Endothelial cell of umbilical vein (primary cell): ENCODE results near the gene FAM193A. TPM values are rescaled to one million over a fixed set of nuclear protein-coding genes. Genes with fewer than 3 reads are reported as not detected.

Experiments used
- BruUV-seq: library from RNA; stranded (reverse); fragments of 400-500 nt; replicated peaks from 2 replicates; lab custom pipeline; 2021; lab: Mats Ljungman, UMichigan
- CTCF ChIA-PET: fragments of 300-600, 350-600 bp; sonication (Branson Sonifier 250); formaldehyde crosslinking; loops from one replicate; lab custom pipeline; 2021; ENCODE audit warnings: antibody characterized with exemption, inconsistent platforms; lab: Charles Lee
- POLR2A ChIA-PET: fragments of 300-600, 350-600 bp; sonication (Branson Sonifier 250); formaldehyde crosslinking; loops from one replicate; lab custom pipeline; 2021; ENCODE audit warnings: antibody characterized with exemption, inconsistent platforms; lab: Charles Lee
- DNase-seq: peaks from one replicate; pipeline ENCODE4 v3.0.0-alpha.2; 2011; ENCODE audit warnings: low read depth, low spot score
- FAIRE-seq: peaks from 2 replicates; lab custom pipeline; 2011; peaks lifted over from hg19 to GRCh38; lab: Jason Lieb, UNC
- H2AFZ ChIP-seq: 2 replicates; pipeline ENCODE4 v1.6.0; 2012; ENCODE audit warnings: low read depth, low read length, control low read depth, inconsistent platforms
- H3K27ac ChIP-seq: 2 replicates; pipeline ENCODE4 v1.5.1; 2011; ENCODE audit warnings: low read depth, mild to moderate bottlenecking, control low read depth, low read length, moderate library complexity; ENCODE audit not compliant: insufficient read depth
- H3K27me3 ChIP-seq, 2 experiments: 2 replicates each; pipeline versions ENCODE4 v1.6.0 to v1.6.1; 2011; ENCODE audit warnings: low read length in 2 of 2, mixed read lengths in 1 of 2; ENCODE audit not compliant: control insufficient read depth in 2 of 2, insufficient read depth in 2 of 2
- H3K36me3 ChIP-seq, 2 experiments: 2 replicates in 1 of 2; 3 replicates in 1 of 2; pipeline ENCODE4 v1.5.1; 2011; ENCODE audit warnings: low read length in 2 of 2, mild to moderate bottlenecking in 1 of 2, moderate library complexity in 1 of 2; ENCODE audit not compliant: control insufficient read depth in 2 of 2, insufficient read depth in 2 of 2; ENCODE audit errors: extremely low read depth in 1 of 2
- H3K4me1 ChIP-seq: 3 replicates; pipeline ENCODE4 v1.5.1; 2011; ENCODE audit warnings: mild to moderate bottlenecking, low read length; ENCODE audit not compliant: control insufficient read depth, insufficient read depth; ENCODE audit errors: extremely low read depth
- H3K4me2 ChIP-seq: 2 replicates; pipeline ENCODE4 v1.6.1; 2011; ENCODE audit warnings: low read length, control low read depth, mixed read lengths; ENCODE audit not compliant: insufficient read depth
- H3K4me3 ChIP-seq, 3 experiments: fragments of 200-600 bp in 1 of 3; sonication (generic), shearing (Covaris generic) in 1 of 3; replicated peaks in 1 of 3; 2 replicates each; pipeline ENCODE4 v1.5.1; 2011 to 2016; ENCODE audit warnings: control low read depth in 3 of 3, low read length in 3 of 3, mild to moderate bottlenecking in 2 of 3, inconsistent platforms in 1 of 3, low read depth in 1 of 3, moderate library complexity in 1 of 3; ENCODE audit not compliant: insufficient read depth in 1 of 3
- H3K79me2 ChIP-seq: 2 replicates; pipeline ENCODE4 v1.6.0; 2012; ENCODE audit warnings: low read length, inconsistent platforms; ENCODE audit not compliant: control insufficient read depth, insufficient read depth
- H3K9ac ChIP-seq: replicated peaks from 2 replicates; pipeline ENCODE3; 2011; ENCODE audit warnings: low read length, control low read depth; ENCODE audit not compliant: insufficient read depth; ENCODE audit errors: extremely low read depth
- H3K9me1 ChIP-seq: replicated peaks from 3 replicates; pipeline ENCODE4 v1.6.0; 2011; ENCODE audit warnings: mild to moderate bottlenecking, low read length; ENCODE audit not compliant: control insufficient read depth, insufficient read depth; ENCODE audit errors: extremely low read depth
- H3K9me3 ChIP-seq: replicated peaks from 2 replicates; pipeline ENCODE4 v1.5.1; 2012; ENCODE audit warnings: low read length, inconsistent platforms; ENCODE audit not compliant: control insufficient read depth, insufficient read depth
- H4K20me1 ChIP-seq: replicated peaks from 2 replicates; pipeline ENCODE3; 2011; ENCODE audit warnings: mild to moderate bottlenecking, low read length; ENCODE audit not compliant: control insufficient read depth, insufficient read depth; ENCODE audit errors: extremely low read depth
- EZH2 ChIP-seq: IDR thresholded peaks from 2 replicates; pipeline ENCODE4 v1.6.1; 2012; ENCODE audit warnings: borderline replicate concordance, low read depth, mild to moderate bottlenecking, moderate library complexity, low read length, inconsistent platforms; ENCODE audit not compliant: severe bottlenecking
- FOS ChIP-seq: IDR thresholded peaks from 2 replicates; pipeline ENCODE4 v1.6.1; 2011; ENCODE audit warnings: mild to moderate bottlenecking, low read length, moderate library complexity, borderline replicate concordance; ENCODE audit not compliant: insufficient read depth
- GATA2 ChIP-seq: IDR thresholded peaks from 2 replicates; pipeline ENCODE4 v1.7.0; 2011; ENCODE audit warnings: low read depth, mild to moderate bottlenecking, moderate library complexity, mixed read lengths, low read length; ENCODE audit not compliant: insufficient read length, insufficient read depth
- JUN ChIP-seq: IDR thresholded peaks from 2 replicates; pipeline ENCODE4 v1.6.1; 2011; ENCODE audit warnings: borderline replicate concordance, low read depth; ENCODE audit not compliant: insufficient read length, insufficient read depth
- MYC ChIP-seq: IDR thresholded peaks from one replicate; pipeline ENCODE4 v1.6.1; 2011; ENCODE audit warnings: mild to moderate bottlenecking, low read depth, low read length
- POLR2A ChIP-seq: IDR thresholded peaks from 2 replicates; pipeline ENCODE4 v1.6.1; 2012; ENCODE audit warnings: low read depth, mild to moderate bottlenecking, control low read depth, low read length
- POLR2AphosphoS5 ChIP-seq: IDR thresholded peaks from 2 replicates; pipeline ENCODE4 v1.6.1; 2012; ENCODE audit warnings: low read depth, mild to moderate bottlenecking, control low read depth, low read length, moderate library complexity; ENCODE audit not compliant: insufficient read depth
- dilution Hi-C: fragments of 300-500 bp; cut with MboI; formaldehyde crosslinking; loops from one replicate; pipeline ENCODE4 v1.15.0; 2019; ENCODE audit warnings: low sequenced_read_pairs; ENCODE audit not compliant: extremely low pct_ligation_motif_present
- intact Hi-C: fragments of 100-400 bp; cut with micrococcal nuclease; formaldehyde crosslinking; loops from one replicate; pipeline ENCODE4 v1.10.0; 2022
- polyA plus RNA-seq, 4 experiments: library from polyadenylated mRNA; depleted of rRNA in 3 of 4; stranded (reverse) in 3 of 4; unstranded in 1 of 4; fragments of >200 nt; gene quantifications; 2 replicates each; pipeline versions ENCODE4 v1.2.1 to v1.2.3, GENCODE V29; 2011 to 2012; ENCODE audit warnings: missing spikeins in 1 of 4
- total RNA-seq: library from RNA; stranded (reverse); gene quantifications from 2 replicates; pipeline ENCODE4 v1.2.3, GENCODE V29; 2021
- TF ChIP-seq, protein P1 (sequence below): IDR thresholded peaks from 2 replicates; pipeline ENCODE4 v1.6.1; 2011; ENCODE audit not compliant: insufficient read depth, insufficient read length

Gene FAM193A
- total and polyA plus RNA-seq, 2 donors (not counting 3 experiments of a cell fraction or from before 2014, with no cell fraction given) = 12.3 to 32.1 TPM

GRCh38 chr4:2732526-2732925 lies 196.1 kb downstream of the FAM193A start:
- Histone ChIP-seq H3K36me3 (peaks cover 6 to 15% of the 10 kb centered on the region in 2 experiments), H3K9ac (no peak overlapping the region), H3K9me3 (no peaks in the 10 kb centered on the region), H3K4me2 (no peak overlapping the region), H3K27ac (no peak overlapping the region), H3K4me1 (no peaks in the 10 kb centered on the region), H3K9me1 (no peaks in the 10 kb centered on the region), H2AFZ (no peak overlapping the region), H3K79me2 (no peaks in the 10 kb centered on the region), H3K4me3 (no peak overlapping the region), H4K20me1 (no peaks in the 10 kb centered on the region), H3K27me3 (no peaks in the 10 kb centered on the region)
- intact Hi-C loops (no loop called here), dilution Hi-C loops (no loop called here)
- TF ChIP-seq GATA2 (no peak), MYC (no peak), POLR2AphosphoS5 (no peak), POLR2A (no peak), FOS (no peak), JUN (no peak)
- ChIA-PET CTCF (no interaction called here), POLR2A (no interaction called here)
- FAIRE-seq (no peak), DNase-seq (no peak)
- no TSS peak for BruUV-seq

- dilution Hi-C loops = no loop called here
- Histone ChIP-seq H3K9ac (no peak overlapping the region), H3K79me2 (no peaks in the 10 kb centered on the region), H3K9me1 (no peaks in the 10 kb centered on the region), H3K27me3 (no peaks in the 10 kb centered on the region), H3K4me3 (no peak overlapping the region), H3K27ac (no peak overlapping the region), H3K4me2 (no peak overlapping the region), H3K9me3 (no peaks in the 10 kb centered on the region), H4K20me1 (no peaks in the 10 kb centered on the region), H2AFZ (no peak overlapping the region), H3K4me1 (no peaks in the 10 kb centered on the region), H3K36me3 (peaks cover 6 to 15% of the 10 kb centered on the region in 2 experiments)
- no TSS peak for BruUV-seq
- intact Hi-C loops = no loop called here
- CTCF ChIA-PET = no interaction called here
- no peak for TF ChIP-seq POLR2A
- no peak for TF ChIP-seq FOS
- no peak for TF ChIP-seq EZH2
- TF ChIP-seq, protein P1, sequence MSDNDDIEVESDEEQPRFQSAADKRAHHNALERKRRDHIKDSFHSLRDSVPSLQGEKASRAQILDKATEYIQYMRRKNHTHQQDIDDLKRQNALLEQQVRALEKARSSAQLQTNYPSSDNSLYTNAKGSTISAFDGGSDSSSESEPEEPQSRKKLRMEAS = no peak
- TF ChIP-seq GATA2 = no peak
- TF ChIP-seq JUN = no peak
- no peak for FAIRE-seq
- DNase-seq = no peak
- POLR2A ChIA-PET = no interaction called here
Measured at GRCh38 chr4:2733001-2733843, 196.8 kb downstream of the FAM193A start.
